ENCODE results near the gene LAYN.

The LAYN gene

DNA sequence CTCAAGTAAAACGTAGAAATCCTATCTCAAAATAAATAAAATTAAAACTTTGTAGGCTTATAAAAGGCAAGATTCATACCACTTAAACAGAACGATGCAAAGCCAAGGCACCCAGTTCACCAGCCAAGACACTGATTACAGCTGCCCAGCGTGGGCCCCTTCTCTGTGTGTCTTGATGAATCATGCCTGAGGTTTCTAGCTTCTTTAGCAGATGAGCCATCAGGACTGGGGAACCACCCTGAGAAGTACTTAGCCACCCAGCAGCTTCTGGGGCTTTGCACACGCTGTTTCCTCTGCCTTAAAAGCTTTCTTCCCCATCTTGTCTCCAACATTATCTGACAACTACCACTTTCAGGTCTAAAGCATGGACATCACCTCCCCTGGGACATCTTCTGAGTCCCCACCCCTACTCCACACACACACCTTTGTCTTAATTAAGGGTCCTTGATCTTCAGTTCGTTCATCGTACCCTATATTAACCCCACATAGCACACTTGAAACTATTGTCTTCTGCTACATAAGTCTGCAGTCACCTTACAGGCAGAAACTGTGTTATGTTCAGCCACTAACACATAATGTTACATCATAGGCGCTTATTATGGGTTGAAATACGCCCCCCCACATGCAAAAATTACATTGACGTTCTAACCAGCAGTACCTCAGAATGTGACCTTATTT is 8.7 kb upstream of the LAYN start:
- DNase-seq: peak; percentile 22

DNA sequence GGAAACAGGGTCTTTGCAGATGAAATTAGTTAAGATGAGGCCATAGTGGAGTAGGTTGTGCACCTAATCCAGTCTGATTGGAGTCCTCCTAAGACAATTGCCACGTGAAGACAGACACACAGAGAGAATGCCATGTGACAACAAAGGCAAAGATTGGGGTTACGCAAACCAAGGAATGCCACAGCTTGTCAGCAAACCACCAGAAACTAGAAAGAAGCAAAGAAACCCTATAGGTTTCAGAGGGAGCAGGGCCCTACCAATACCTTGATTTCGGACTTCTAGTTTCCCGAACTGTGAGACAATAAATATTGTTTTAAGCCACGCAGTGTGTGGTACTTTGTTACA is 8.2 kb upstream of the LAYN start:
- no peak for DNase-seq

DNA sequence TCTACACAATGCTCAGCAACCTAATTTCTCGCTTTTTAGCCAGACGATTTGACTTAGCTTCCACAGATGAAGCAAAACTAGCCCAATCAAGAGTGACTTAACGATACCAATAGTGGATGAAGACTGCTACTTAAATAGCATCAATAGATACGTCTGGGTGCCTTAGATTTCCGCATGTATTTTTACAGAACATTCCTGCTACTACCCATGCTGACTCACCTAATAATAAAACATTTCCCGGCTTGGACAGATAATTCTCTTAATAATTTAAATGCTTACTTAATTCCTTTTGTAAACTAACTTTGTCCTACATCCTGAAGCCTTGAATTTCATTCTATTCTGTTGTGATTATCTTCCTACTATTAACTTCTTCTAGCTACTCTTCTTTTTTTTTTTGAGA is 5.2 kb upstream of the LAYN start:
- no peak for DNase-seq

DNA sequence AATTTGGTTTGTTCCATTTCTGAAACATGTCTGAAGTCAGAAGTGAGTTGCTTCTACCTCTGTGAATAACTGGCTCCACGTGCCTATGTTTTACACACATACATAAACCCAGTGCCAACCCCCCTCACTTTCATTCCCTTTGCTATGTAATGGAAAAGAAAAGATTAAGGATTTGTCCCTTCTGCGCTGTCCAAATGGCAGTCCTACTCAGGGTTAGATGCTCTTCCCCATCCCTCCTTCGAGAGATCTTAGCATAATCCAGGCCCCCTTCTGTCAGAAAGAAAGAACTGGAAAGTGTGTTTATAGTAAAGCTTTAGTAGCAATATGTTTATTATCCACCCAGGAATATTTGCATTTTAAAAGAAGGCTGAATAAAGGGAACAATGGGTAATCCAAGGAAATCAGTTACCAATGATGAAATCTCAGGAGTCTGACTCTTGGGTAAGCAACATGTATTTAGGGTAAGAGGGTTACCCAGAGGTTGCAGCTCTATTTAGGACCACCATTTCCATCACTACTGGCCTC is 3.1 kb upstream of the LAYN start:
- no peak for DNase-seq

DNA sequence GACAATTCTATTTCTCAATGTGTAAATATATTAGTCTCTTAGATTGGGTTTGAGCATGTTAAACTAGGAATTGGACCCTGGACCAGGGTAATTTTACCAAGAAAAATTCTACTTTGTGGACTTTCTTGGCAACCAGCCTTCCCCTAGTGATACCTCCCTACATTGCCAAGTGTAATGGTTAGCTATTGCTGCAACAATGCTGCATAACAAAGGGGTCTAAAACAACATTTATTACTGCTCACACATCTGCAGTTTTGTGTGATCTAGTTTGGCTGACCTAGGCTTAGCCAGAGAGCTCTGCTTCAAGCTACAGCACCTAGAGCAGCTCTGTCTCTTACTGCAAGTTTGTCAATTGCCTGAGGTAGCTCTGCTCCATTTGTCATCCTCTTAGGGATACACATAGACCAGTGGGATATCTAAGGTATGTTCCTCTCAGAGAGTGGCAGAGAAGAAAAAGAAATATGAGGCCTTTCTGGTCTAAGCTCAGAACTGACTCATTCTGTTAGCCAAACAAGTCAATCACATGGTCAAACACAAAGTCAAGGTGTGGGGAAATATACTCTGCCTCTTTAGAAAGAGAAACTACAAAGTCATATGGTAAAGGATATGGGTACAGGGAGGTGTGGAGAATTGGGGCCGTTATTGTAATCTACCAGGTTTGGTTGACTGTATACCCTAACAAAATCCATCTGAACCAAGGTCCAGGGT is 2.0 kb upstream of the LAYN start:
- DNase-seq: no peak

DNA sequence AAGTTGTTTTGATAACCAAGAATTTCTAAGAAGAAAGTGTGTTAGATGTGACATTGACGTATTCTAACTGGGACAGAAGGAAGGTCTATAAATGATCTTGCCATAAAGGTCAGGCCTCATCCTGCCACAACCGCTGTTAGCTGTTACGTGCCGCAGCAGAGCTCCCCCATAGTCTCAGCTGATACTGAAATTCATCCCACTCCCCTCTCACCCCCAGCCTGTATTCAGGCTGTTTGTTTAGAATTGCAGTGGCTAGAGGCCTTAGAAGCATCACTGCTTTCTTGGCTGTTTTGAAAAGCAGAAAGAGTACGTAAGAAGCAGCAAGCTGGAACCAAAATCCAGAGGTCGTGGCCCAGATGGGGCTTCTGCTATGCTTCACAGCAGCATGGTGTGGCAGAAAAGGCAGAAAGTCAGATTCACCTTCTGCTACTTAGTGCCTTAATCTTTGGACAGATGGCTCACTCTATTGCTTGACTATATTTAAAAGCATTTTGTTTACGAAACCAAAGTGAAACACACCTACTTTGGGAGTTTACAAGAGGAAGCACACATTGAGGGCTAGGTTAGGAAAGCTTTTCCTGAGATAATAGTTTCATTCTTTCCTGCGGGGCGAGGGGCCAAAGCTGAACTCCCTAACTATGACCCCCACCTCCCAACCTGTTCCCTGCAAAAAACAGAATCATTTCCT is 950 bp upstream of the LAYN start:
- peak; percentile 29 for DNase-seq

DNA sequence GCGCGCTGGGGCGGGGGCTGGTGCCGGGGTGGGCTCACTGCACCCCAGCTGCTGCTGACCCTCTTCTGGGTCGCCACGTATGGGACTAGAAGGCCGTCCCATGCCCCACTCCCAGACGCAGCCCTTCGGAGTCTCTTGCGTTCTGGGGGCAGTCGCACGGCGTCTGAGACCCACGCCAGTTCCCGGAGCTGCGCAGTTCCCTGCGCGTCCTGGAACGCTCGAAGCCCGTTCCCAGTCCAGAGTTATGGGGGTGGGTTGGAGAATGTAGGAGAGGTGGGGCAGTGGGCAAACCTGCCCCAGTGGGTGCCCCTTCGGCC is 375 bp downstream of the LAYN start:
- no peak for DNase-seq

DNA sequence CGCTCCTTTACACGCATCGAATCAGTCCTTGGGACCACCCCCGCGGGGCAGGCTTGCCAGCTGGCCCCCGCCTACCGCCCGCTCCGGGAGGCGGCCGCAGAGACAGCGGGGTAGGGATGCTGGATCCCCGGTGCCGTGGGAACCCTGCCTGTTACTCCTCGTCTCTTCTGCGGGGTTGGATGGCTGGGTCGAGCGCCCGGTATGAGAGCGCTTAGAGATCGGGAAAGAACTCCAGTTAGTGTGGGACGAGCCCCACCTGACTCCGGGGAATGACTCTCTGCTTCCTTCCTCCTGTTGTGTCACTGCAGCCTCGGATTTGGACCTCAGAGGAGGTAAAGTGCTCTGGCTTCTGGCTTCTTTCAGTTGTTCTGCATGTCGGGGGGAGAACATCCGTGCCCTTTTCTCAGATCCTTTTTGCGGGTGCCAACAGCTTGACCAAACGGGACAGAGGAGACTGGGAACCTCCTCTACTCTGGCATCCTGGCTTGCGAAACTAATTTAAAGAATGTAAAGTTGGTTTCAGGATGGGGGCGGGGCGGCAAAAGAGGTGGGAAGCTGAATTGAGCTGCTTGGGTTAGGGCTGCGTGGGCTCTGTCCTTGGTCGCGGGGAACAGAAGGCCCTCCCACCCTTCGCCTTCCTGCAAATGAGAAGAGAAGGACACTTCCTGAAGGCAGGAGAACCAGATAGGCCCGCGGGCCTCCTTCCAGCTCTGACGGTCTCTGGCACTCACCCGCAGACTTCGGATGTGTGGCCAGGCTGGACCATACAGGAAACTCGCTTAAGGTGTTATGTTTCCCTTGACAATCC is 938 bp downstream of the LAYN start:
- no peak for DNase-seq

DNA sequence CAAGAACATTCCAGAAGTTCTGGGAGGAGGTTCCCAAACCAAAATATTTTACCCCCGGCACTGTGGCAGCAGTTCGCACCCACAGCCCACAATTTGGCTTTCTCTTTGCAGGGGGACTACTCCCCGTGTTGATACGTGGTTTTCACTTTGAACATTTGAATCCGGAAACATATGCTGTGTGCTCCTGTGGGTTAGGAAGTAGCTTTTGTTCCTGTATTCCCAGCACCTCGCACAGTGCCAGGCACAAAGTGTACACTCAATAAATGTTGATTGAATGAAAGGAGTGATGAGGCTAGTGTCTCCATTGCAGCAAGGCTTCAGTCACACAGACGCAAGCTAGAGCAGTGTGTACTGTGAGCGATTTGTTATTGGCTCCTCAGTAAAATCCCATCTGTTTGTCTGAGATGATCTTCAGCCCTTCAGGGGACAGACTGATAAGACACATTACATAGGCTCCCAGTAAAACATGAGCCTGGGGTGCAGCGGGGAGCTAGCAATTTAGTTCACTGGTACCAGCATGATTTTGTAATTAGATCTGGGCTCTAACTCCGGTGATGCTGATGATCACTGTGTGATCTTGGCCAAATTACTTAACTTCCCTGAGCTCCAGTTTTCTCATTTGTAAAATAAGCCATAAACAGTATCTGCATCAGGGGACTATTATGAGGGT is 2.2 kb downstream of the LAYN start:
- DNase-seq: no peak

DNA sequence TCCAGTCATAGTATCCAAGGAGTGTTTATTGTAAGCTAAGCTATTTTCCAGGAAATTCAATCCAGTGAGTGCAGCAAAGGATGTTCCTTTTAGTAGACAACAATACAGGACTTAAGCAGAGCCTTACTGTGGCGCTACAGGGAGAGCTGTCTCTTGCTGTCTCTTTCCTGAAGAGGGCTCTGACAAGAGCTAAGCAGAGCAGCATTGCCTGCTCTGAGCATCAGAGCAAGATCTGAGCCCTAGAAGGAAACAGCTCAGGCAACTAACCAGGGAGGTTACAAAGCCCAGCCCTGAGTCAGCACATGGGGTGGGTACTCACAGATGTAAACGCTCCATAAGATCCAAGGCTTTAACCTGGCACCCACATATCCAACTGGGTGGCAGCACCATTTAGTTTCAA is 8.0 kb downstream of the LAYN start:
- DNase-seq: no peak

DNA sequence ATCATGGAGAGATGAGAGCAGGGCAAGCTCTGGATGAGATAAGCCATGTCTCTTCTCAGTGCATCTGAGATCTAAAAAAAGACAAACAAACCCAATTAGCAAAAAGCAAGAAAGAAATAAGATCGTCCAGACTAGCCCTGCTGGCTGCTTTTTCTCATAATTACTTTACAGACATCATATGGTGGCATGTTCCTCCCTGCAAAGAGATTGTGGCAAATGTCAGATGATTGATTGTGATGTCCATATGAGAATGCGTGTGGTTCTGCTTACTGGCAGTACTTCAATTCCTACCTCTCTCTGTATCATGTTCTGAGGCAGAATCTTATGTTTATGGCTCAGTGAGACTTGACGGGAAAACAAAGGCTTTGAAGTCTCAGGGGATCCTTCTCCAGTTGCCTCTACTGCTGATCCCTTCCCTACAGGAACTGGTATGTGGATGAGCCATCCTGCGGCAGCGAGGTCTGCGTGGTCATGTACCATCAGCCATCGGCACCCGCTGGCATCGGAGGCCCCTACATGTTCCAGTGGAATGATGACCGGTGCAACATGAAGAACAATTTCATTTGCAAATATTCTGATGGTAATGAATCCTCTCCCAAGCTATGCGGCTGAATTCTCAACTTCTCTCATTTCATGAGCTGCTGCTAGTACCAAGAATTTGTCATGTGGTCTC is 8.8 kb downstream of the LAYN start:
- DNase-seq: no peak

DNA sequence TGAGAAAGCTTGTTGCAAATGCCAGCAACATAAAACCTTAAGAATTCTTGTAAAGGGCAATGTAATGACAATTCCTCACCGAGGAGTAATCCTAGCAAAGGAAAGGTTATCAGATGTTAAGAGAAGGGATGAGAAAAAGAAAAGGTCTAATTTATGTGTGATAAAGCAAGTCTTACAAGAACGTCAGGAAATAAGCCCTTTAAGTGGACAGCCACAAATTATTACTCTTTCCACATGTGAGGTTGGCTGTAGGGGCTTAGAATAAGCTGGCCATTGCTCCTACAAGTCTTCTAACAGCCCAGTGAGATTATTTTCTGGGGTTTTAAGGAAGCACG is 9.3 kb downstream of the LAYN start:
- no peak for DNase-seq

DNA sequence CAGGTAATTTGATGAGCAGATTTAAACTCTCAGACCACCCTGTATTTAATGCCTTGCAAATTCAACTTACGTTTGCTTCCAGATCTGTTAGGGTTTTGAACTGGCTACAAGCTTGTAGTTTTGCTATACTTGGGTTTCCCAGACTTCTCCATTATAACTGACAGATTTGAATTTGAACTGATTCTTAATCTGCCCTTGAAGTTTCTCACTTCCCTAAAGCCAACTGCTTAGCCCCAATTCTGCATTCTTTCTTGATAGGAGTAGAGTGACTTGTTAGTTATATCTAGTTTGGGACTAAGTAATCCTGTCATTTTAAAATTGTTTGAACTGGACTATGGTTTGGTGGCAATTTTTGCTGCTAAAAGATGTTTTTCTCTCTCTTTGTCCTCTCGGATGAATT is 9.7 kb downstream of the LAYN start:
- no peak for DNase-seq

DNA sequence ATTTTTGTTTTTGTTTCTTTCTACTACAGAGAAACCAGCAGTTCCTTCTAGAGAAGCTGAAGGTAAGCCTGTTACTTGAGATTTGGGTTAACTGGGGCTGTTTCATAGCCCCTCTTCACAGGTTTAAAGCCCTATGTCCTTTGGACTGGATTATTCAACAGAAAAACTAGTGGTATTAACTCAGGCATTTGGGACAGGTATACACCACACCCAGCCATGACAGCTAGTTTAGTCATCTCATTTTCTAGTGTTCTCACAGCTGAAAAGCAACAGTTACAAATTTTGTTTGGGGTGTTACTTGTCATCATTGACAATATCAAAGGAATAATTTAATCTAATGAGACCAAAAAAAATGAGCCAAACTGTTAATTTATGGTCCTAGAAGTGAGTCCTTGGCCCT is 14.0 kb downstream of the LAYN start:
- no peak for DNase-seq

DNA sequence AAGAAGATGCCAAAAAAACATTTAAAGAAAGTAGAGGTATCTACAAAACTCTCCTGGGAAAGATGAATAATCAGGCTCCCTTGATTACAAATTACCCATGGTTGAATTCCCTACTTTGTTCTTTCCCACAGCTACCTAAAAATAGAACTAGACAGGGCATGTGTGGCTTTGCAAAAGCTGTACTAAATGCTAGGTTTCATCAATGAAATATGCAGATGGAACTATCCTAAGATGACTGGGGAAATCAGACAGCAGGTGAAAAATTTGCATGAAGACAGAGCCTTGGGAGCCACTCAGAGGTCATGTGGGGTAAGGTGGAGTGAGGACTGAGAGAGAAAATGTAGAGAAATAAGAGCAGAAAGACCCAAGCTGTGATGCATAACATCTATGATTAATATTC is 14.7 kb downstream of the LAYN start:
- DNase-seq: no peak

DNA sequence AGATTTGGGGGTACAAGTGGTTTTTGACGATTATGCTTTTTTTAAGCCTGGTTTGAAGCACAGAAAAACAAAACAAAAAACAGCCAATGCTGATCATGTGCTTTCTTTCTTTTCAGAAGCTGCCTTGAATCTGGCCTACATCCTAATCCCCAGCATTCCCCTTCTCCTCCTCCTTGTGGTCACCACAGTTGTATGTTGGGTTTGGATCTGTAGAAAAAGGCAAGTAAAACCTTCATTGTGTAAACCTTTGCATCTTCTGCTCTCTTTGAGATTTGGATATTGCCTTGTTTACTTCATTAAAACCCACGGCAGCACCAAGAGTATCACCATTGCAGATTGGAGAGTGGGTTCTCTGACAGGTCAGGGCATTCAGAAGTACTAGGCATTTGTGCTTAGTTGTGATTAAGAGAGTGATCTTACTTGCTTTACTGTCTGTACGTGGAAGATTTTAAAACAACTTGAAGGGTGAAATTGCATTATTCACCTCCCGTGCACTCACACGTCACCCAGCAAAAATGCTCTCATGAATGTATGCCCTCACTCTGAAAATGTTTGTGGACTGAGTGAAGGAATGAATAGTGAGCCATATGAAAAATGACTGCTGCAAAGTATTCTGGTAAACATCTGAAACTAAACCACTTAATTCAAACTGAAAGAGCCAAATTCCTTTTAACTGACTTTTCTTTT is 17.0 kb downstream of the LAYN start:
- no peak for DNase-seq

DNA sequence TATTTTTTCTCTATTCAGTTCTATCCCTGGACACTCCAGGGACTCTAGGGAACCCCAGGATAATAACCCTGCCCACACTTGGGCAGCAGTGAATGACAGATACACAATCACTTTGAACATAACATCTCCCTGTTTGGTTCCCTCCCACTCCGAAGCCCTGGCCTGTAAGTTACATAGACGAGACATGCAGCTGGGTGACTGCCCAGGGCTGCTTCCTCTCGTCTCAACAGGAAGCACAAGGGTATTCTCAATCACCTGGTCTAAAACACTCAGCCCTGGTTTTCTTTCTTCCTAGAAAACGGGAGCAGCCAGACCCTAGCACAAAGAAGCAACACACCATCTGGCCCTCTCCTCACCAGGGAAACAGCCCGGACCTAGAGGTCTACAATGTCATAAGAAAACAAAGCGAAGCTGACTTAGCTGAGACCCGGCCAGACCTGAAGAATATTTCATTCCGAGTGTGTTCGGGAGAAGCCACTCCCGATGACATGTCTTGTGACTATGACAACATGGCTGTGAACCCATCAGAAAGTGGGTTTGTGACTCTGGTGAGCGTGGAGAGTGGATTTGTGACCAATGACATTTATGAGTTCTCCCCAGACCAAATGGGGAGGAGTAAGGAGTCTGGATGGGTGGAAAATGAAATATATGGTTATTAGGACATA is 19.4 kb downstream of the LAYN start:
- DNase-seq: no peak

DNA sequence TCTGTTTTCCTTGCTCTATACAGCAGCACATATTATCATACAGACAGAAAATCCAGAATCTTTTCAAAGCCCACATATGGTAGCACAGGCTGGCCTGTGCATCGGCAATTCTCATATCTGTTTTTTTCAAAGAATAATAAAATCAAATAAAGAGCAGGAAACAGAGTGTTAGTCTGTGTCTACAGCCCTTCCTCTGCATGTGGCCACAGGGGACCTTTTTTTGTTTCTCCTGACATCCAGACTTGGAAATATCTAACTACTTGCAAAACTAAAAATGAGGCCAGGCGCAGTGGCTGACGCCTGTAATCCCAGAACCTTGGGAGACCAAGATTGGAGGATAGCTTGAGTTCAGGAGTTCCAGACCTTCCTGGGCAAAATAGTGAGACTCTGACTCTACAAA is 20.3 kb downstream of the LAYN start:
- no peak for DNase-seq

DNA sequence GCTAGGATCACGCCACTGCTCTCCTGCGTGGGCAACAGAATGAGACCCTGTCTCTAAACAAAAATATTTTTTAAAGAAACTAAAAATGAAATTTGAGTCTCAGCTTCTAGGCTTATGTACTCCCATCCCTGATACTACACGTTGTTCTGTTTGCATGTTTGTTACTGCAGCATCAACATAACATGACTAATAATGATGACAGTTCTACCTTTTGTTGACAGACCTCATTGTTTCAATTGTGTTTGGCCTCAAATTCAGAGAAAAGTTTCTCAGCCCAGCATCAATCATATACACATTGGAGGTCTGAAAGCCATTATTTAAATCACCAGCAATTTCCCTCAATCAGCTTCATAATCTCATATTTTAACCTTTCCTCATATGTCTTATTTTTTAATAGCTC is 20.8 kb downstream of the LAYN start:
- DNase-seq: no peak

DNA sequence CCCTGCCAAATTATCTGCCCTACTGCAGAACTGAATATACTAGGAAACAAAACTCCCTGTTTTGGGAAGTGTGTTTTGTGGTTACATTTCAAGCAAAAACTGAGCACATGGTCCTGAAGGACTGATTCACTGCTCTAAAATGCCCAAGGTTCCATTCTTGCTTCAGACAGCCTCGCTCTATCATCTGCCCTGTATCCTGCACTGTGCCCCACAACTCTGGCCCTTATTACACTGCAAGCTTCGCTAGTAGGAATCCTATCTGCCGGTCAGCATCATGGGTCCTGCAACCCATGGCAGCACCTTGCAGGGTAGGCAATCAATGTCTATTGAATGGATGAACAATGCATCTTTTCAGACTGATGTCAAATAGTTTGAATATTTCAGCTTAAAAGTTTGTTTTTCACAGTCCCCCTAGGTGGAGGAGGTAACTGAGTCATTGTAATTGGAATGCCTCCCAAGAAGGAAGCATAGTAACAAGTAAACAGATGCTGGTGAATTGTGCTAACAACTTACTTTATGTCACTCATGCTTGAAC is 21.3 kb downstream of the LAYN start:
- DNase-seq: no peak
